NCI-H2227 (cell line): ENCODE measurements around the gene EPHB1.

Experiments
- DNase-seq: peaks from one replicate; lab custom pipeline; 2025; ENCODE audit not compliant: unreplicated experiment; lab: John Stamatoyannopoulos, UW

The EPHB1 gene

DNA sequence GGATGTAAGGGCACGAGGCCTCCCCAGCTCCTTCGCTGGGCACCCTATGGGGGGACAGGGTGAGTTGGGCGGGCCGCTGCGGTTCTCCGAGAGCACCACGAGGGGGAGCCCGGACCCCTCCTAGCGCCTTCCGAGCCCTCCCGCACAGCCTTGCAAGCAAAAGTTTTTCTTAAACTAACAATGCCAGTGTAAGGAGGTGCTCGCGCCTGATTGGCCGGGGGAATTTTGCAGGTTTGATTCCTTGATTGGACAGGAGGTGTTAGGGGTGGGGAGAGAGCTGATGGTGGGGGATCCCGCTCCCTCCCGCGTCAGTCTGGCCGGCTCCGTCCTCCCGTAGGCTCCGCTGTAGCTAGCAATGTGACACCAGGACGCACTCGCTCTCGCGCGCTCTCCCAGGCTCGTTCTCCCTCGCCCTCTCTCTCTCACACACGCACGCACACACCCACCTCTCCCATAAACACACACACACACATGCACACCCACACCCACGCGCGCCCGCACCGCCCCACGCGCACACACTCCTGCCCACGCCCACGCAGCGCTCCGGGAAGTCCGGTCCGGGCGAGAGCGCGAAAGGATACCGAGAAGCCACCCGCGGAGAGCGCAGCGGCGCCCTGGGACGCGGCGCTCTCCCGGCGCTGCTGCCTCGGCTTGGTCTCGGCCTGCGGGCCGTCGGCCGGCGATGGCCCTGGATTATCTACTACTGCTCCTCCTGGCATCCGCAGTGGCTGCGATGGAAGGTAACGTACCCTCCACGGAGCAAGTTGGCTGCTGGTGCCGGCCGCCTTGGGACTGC is at the start of gene EPHB1:
TSS of gene EPHB1 (plus strand) at position 311 of the 796 bp plus-strand sequence.
- DNase-seq = peak; percentile 92

DNA sequence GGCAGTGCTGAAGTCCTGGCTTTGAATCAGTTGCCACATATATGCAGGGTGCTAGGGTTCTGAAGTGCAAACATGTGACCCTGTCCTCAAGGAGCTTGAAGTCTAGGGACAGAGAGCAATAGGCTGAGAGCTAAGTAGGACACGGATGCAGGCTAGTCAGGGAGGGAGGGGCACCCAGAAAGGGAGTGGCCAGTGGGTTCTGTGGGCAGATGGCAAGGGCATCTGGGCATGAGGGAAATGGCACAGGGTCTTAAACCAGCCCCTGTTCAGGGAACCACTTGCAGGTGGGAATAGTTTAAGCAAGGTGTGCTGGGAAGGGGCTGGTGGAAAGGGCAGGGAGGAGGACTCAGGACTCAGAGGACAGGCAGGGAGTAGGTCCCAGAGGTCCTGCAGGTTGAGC is 46.4 kb upstream of the EPHB1 start:
- no peak for DNase-seq

DNA sequence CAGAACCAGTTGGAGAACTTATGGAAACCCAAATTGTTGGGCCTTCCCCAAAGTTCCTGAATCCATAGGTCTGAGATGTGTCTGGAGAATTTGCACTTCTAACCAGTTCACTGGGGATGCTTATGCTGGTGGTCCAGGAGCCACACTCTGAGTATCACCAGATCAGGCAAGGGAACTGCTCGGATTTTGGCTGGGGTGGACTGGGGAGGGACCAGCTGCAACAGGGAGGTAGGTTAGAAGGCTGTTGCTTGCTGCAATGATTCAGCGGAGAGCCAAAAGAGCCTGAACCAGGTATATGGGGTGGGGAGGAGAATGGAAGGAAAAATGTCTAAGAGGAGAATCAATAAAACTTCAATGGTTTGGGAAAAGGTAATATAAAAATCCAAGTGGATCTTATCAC is 45.9 kb upstream of the EPHB1 start:
- no peak for DNase-seq

DNA sequence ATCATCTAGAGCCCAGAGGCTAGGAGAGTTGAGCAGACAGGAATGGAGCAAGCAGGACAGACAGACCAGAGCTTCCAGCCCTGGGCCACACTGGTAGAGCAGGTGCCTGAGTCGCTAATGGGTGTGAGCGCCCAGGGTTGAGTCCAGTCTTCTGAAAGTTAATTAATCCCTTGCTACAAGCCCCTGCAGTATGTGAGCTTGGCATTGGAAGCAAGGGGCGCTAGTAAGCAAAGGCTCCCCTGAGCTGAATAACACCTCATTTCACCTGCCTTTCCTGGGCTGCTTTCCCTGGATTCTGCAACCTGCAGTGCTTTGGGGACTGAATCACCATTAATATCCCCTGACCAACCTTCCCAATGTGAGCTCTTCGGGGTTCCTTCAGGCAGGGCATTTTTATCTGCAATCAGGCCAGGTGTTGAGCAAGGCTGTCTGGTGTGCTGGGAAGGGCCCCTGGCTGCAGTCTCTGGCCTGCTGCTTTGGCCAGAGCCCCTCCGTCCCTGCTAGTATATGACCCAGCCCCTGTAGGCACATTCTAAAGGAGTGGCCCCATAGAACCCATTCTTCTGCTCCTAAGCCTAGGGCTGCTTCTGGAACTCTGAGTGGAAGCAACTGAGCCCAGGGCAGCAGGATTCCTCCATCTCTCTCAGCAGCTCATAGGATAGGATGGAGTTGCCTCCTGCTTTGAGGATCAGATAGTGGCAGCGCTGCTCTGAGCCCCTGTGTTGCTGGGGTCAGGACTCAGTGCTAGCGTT is 45.1 kb upstream of the EPHB1 start:
- no peak for DNase-seq

- DNase-seq = no peak
Measured at GRCh38 chr3:134751831-134752230, 43.2 kb upstream of the EPHB1 start.

- DNase-seq = no peak
Measured at GRCh38 chr3:134752761-134753461, 42.1 kb upstream of the EPHB1 start.

- DNase-seq = no peak
Measured at GRCh38 chr3:134753999-134754742, 40.9 kb upstream of the EPHB1 start.

- no peak for DNase-seq
Measured at GRCh38 chr3:134754768-134755559, 40.1 kb upstream of the EPHB1 start.

DNA sequence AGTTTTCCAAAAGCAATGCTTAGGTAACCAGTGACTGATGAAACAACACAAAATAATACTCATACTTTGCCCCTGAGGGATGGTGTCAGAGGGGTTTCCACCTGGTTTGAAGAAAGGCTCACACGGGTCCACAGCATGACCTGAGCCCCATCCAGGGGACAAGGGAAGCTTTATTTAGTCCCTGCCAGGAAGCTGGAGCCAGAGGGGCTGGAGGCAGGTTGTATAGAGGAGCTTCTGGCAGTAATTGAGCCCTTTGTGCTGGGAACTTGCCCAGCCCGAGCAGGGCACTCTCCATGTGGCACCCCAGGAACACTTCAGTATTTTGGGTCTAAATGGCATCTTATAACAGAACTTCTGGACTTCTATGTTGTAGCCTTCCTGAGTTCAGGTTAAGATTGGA is 39.2 kb upstream of the EPHB1 start:
- DNase-seq = no peak

DNA sequence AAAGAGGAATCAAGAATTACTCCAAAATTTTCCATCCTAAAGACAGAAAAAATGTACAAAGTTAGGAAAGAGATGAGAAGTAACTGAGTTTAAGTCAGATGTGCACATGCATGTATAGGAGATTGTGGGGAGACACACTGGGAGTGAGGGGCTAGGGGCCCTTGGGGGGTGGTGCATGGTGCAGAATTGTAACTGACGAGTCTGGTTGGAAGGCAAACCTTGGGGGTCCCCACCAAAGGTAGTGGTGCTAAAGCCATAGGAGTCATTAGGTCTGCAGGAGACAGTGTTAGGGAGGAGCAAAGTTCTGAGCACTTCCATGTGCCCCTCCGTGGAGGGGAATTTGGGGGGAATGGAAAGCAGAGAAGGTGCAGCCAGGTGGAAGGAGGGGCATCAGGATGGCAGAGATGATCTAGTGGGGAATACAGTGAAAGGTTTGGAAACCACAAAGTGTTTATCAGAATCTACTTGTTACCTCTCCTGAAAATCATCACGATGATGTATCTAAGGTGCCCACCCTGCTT is 37.5 kb upstream of the EPHB1 start:
- DNase-seq = no peak

- DNase-seq = no peak
Measured at GRCh38 chr3:134761213-134761612, 33.8 kb upstream of the EPHB1 start.

DNA sequence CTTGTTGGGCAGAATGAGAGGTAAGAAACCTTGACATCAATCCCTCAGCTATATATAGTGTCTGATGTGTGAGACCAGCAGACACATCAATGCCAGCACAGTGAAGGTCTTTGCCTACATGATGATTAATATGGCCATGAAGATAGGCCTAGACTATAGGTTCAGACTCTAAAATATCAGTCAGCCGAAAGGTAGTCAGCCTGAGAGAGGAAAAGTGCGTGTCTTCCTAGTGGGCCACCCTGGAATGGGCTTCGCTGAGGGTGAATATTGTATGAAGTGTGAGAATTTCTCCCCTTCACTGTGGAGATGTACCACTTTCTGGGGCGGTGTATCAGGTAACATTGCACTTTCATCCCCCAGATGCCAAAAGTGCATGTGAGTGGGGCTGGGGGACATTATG is 33.0 kb upstream of the EPHB1 start:
- no peak for DNase-seq

DNA sequence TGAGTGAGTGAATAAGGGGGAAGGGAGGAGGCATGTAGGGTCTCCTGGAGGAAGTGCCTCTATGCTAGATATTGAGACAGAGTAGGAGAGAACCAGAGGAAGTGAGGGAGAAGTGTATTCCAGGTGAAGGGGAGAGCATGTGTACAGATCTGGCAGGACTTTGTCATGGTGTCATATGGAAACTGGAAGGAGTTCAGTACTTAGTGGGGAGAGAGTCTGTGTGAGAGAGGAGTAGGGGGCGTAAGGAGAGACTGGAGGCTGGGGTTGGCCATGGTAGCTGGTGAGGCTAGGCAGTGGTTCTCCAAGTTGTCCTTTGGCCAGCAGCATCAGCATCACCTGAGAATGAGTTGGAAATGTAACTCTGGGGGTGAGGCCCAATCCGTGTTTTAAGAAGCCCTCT is 29.6 kb upstream of the EPHB1 start:
- no peak for DNase-seq

GRCh38 chr3:134766290-134766689 is 28.8 kb upstream of the EPHB1 start:
- no peak for DNase-seq

GRCh38 chr3:134768116-134768515 is 26.9 kb upstream of the EPHB1 start:
- DNase-seq = no peak

- no peak for DNase-seq
Measured at GRCh38 chr3:134768837-134769236, 26.2 kb upstream of the EPHB1 start.

DNA sequence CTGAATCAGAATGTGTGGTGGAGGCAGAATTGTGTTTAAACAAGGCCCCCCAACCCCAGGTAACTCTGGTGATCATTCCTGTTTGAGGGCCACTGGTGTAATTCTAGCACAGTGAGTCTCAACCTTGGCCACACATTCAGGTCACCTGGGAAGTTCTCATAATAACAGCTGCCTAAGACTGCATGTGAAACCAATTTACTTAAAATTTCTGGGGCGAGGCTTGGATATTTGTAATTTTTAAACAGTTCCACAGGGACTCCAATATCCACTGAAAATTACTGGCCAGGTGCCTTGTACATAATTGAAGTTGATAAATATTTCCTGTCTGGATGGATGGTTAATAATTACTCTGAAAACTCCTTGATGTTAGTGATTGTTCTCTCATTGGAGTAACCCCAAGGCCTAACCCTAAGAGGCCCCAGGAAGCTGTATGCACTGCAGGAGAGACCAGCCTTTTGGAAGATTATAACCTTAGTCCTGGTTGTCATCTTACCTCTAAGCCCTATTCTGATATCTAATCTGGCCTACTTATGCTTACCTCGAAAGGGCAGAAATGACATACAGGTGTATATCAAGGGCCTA is 25.7 kb upstream of the EPHB1 start:
- DNase-seq = no peak

DNA sequence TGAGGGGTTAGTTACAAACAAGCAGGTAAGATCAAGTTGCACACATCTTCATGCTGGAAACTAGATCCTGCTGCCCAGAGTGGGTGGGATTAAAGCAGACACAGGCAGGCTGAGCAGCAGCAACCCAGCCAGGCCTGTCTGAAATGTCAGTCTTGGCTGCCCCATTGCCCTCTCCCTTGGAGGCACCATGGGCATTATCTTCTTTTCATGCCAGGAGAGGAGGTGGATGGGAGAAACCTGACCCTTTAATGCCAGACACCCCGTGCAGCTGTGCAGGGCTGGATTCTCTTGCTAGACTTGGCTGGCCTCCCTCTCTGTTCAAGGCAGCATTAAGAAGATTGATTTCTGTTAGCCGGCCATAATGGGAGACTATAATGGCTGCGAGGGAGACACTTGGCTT is 23.0 kb upstream of the EPHB1 start:
- no peak for DNase-seq

DNA sequence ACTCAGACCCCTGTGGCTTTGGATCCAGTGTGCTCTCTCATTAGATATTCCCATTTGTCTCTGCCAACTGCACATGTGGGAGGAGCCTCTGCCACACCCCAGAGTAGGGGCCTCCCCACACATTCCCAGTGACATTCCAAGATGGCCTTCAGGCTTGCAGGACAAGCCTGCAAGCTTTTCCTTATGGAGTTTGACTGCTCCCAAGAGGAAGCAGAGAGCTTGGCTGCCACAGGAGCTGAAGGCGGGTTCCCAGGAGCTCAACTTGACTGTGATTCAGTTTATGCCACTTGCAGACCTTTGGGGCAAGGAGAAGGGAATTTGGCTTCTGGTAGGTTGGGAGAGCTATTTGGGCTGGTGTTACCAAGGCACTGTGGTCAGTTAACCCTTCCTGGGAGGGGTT is 22.5 kb upstream of the EPHB1 start:
- no peak for DNase-seq

DNA sequence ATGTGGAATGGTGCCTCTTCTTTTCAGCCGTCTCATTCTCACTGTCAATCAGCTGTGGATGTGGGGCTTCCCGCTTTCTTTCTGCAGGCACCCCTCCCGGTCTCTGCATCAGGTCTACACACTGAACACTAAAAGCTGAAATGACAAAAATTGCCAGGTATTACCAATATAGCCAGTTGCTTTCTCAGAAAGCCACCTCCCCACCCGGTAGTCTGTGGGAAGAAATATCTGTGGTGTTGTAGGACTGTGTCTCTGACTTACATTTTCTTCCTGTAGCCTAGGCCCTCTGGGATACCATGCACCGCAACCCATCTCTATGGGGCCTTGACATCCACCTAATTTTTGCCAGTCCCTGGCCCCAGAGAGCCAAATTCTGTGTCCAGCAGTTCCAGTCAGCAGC is 19.2 kb upstream of the EPHB1 start:
- DNase-seq = no peak
